Thyroid gland (tissue), 4 donors: ENCODE measurements around the gene KIF11. TPM values are rescaled to one million over a fixed set of nuclear protein-coding genes. Genes with fewer than 3 reads are reported as not detected.
A peak's percentile ranks its signal among the peaks of the same experiment; 100 is the strongest.
"Not testable (repeated sequence)": the region's sequence is repeated elsewhere in the genome, so short reads cannot be mapped to it uniquely, and the experiment has no call there.

Source experiments
- DNase-seq, 2 donors: peaks; one replicate each; pipeline ENCODE4 v3.0.0-alpha.2; 2019
- H3K27ac ChIP-seq, 3 donors: fragments of 200-600 bp; sonication (generic); 1 replicate in 2 of 3; 2 replicates in 1 of 3; pipeline ENCODE4 v1.5.1; 2016 to 2019; ENCODE audit warnings: mild to moderate bottlenecking in 1 of 3, moderate library complexity in 1 of 3
- H3K27me3 ChIP-seq: fragments of 200-600 bp; sonication (generic); one replicate; pipeline ENCODE4 v1.5.1; 2019
- H3K36me3 ChIP-seq, 2 donors: fragments of 200-600 bp; sonication (generic); one replicate each; pipeline ENCODE4 v1.5.1; 2016 to 2019
- H3K4me1 ChIP-seq, 2 donors: fragments of 200-600 bp; sonication (generic); one replicate each; pipeline ENCODE4 v1.5.1; 2017 to 2019
- H3K4me3 ChIP-seq, 3 donors: fragments of 200-600 bp; sonication (generic); replicated peaks in 1 of 3; 1 replicate in 2 of 3; 2 replicates in 1 of 3; pipeline ENCODE4 v1.5.1; 2016; ENCODE audit warnings: mild to moderate bottlenecking in 1 of 3
- H3K9me3 ChIP-seq: fragments of 200-600 bp; sonication (generic); one replicate; pipeline ENCODE4 v1.5.1; 2017
- POLR2A ChIP-seq, 2 donors: fragments of 450-650 bp; IDR thresholded peaks; one replicate each; pipeline ENCODE4 v1.6.1; 2017; ENCODE audit warnings: antibody characterized with exemption in 2 of 2, mild to moderate bottlenecking in 2 of 2, moderate library complexity in 1 of 2
- WGBS, 2 donors: methylation state at CpG; one replicate each; pipeline ENCODE4 v1.1.5; 2017; 5-methylcytosine and 5-hydroxymethylcytosine counted together
- intact Hi-C: fragments of 100-400 bp; cut with DNase I; formaldehyde crosslinking; loops from one replicate; pipeline ENCODE4 v1.15.1; 2023
- total RNA-seq, 4 donors: library from RNA; depleted of rRNA; stranded (reverse); fragments of >200 nt; gene quantifications; one replicate each; pipeline ENCODE4 v1.2.3, GENCODE V29; 2016
- TF ChIP-seq, protein P1 (sequence below), 6 experiments: fragments of 200-600 bp in 3 of 6; fragments of 450-650 bp in 3 of 6; sonication (generic) in 3 of 6; IDR thresholded peaks; one replicate each; pipeline ENCODE4 v1.5.1; 2016 to 2019; ENCODE audit warnings: antibody characterized with exemption in 6 of 6, mild to moderate bottlenecking in 2 of 6, inconsistent platforms in 1 of 6, moderate library complexity in 1 of 6

Gene KIF11
- total RNA-seq, 4 donors from 2014 or later = 0.67 to 1.5 (median 1.1) TPM

- TF ChIP-seq, protein P1, sequence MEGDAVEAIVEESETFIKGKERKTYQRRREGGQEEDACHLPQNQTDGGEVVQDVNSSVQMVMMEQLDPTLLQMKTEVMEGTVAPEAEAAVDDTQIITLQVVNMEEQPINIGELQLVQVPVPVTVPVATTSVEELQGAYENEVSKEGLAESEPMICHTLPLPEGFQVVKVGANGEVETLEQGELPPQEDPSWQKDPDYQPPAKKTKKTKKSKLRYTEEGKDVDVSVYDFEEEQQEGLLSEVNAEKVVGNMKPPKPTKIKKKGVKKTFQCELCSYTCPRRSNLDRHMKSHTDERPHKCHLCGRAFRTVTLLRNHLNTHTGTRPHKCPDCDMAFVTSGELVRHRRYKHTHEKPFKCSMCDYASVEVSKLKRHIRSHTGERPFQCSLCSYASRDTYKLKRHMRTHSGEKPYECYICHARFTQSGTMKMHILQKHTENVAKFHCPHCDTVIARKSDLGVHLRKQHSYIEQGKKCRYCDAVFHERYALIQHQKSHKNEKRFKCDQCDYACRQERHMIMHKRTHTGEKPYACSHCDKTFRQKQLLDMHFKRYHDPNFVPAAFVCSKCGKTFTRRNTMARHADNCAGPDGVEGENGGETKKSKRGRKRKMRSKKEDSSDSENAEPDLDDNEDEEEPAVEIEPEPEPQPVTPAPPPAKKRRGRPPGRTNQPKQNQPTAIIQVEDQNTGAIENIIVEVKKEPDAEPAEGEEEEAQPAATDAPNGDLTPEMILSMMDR (IDR thresholded peaks at IDR 0.05) = no peak
- no peak for TF ChIP-seq POLR2A (IDR thresholded peaks at IDR 0.05)
- Histone ChIP-seq H3K9me3 (no peaks in the 10 kb centered on the region), H3K4me3 (no peak overlapping the region), H3K36me3 (no peaks in the 10 kb centered on the region), H3K4me1 (peaks cover 15 to 16% of the 10 kb centered on the region in 2 donors), H3K27me3 (no peaks in the 10 kb centered on the region), H3K27ac (no peak overlapping the region)
- WGBS, 2 donors = 67 to 70% methylated on average over 2 of the region's 2 CpGs
- intact Hi-C loops = no loop called here
- DNase-seq = peak; percentile 11 to 16
Observed at GRCh38 chr10:92569071-92569470, 23.9 kb upstream of the KIF11 start.

- 96 to 99% methylated on average over 5 of the region's 5 CpGs for WGBS, 2 donors
- not testable (repeated sequence) for H3K27me3 ChIP-seq, H3K4me3 ChIP-seq, DNase-seq, H3K36me3 ChIP-seq, H3K27ac ChIP-seq, H3K9me3 ChIP-seq
- peaks cover 16% of the 10 kb centered on the region in 2 donors for H3K4me1 ChIP-seq
- intact Hi-C loops = loop anchor here (5.0 to 10.0 kb wide), 2 partner anchors 52 to 315 kb away; no protein-coding TSS in a partner anchor
Observed at GRCh38 chr10:92569663-92570062, 23.3 kb upstream of the KIF11 start.

DNA sequence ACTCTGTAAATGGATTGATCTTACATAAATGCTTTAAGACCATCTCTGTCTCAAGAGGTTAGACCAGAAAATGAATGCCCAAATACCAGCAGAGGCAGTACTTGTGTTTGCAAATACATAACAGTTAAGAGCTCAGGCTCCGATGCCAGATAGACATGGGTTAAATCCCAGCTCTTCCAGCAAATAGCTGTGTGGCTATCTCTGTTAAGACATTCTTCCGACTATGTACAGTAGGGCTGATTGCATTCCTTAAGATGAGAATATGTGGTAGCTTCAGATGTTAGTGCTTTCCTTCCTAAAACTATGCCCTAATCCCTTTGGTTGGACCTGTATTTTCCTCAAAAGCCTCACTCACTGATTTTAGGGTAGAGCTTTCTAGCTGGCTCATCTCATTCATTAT lies 21.3 kb upstream of the KIF11 start:
- WGBS, 2 donors = 71% methylated on average over 2 of the region's 2 CpGs
- H3K4me3 ChIP-seq = no peak overlapping the region
- DNase-seq = no peak
- H3K27me3 ChIP-seq = no peaks in the 10 kb centered on the region
- intact Hi-C loops = loop anchor here (5.0 to 10.0 kb wide), 2 partner anchors 54 to 313 kb away; no protein-coding TSS in a partner anchor
- no peak for TF ChIP-seq POLR2A (IDR thresholded peaks at IDR 0.05)
- TF ChIP-seq, protein P1 (IDR thresholded peaks at IDR 0.05) = no peak
- no peaks in the 10 kb centered on the region for H3K36me3 ChIP-seq
- no peak overlapping the region for H3K27ac ChIP-seq
- H3K9me3 ChIP-seq = no peaks in the 10 kb centered on the region
- peaks cover 21 to 22% of the 10 kb centered on the region in 2 donors for H3K4me1 ChIP-seq

DNA sequence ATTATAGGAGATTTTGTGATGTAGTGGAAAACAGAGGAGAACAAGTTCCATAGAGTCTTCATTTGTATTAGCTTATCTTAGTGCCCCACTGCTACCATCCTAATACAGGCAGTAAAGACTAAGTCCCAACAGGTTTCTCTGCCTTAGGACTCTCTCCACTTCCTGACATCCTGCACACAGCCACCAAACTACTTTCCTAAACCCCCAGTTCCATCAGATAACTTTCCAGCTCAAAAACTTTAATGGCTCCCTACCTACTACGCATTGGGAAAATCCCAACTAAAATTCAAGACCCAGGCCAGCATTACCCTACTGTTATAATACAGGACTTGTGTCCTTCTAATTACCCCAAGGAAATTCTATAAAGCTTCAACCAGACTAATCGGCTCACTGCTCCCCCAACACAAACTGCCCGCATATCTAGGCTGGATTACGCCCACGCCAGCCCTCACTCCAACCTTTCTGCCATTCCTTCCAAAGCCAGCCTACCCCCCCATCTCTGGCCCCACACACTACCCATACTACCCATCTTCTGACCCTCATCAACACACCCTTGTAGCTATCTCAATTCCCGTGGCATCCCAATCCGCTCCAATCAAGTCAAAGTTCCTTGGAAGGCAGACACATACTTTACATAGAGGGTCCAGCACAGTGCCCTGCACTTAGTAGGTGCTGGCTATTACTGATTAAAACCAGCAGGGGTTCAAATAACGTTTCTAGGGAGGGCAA lies 20.4 kb upstream of the KIF11 start:
- WGBS, 2 donors = 58% methylated on average over 8 of the region's 8 CpGs
- intact Hi-C loops = loop anchor here (5.0 to 10.0 kb wide), 2 partner anchors 55 to 312 kb away; no protein-coding TSS in a partner anchor
- H3K27ac ChIP-seq = peak overlapping the region in 2 of 3 donors; percentile 95 to 97
- peak overlapping the region; percentile 60 to 76 (median 70) for H3K4me3 ChIP-seq
- peak in 1 of 2 donors; percentile 14 for DNase-seq
- H3K9me3 ChIP-seq = no peaks in the 10 kb centered on the region
- H3K4me1 ChIP-seq = peaks cover 21 to 22% of the 10 kb centered on the region in 2 donors
- H3K36me3 ChIP-seq = no peaks in the 10 kb centered on the region
- no peaks in the 10 kb centered on the region for H3K27me3 ChIP-seq
- TF ChIP-seq, protein P1 (IDR thresholded peaks at IDR 0.05) = no peak
- no peak for TF ChIP-seq POLR2A (IDR thresholded peaks at IDR 0.05)

GRCh38 chr10:92573091-92573797 lies 19.7 kb upstream of the KIF11 start:
- H3K9me3 ChIP-seq = no peaks in the 10 kb centered on the region
- peaks cover 21 to 22% of the 10 kb centered on the region in 2 donors for H3K4me1 ChIP-seq
- H3K4me3 ChIP-seq = peak overlapping the region; percentile 60 to 76 (median 70)
- H3K36me3 ChIP-seq = no peaks in the 10 kb centered on the region
- TF ChIP-seq, protein P1 (IDR thresholded peaks at IDR 0.05) = peak in 3 of 6 experiments; percentile 7 to 32 (median 18)
- no peak for TF ChIP-seq POLR2A (IDR thresholded peaks at IDR 0.05)
- intact Hi-C loops = loop anchor here (5.0 to 10.0 kb wide), 2 partner anchors 56 to 312 kb away; no protein-coding TSS in a partner anchor
- 1 to 4% methylated on average over 16 to 19 of the region's 56 CpGs for WGBS, 2 donors
- H3K27me3 ChIP-seq = no peaks in the 10 kb centered on the region
- DNase-seq = peak; percentile 53 to 56
- peak overlapping the region; percentile 32 to 97 (median 95) for H3K27ac ChIP-seq
